Ovary (tissue), 9 donors: ENCODE measurements around the gene HAPSTR1. TPM values are rescaled to one million over a fixed set of nuclear protein-coding genes. Genes with fewer than 3 reads are reported as not detected.
A peak's percentile ranks its signal among the peaks of the same experiment; 100 is the strongest.

Experiments used
- DNase-seq, 5 donors: peaks; one replicate each; pipeline ENCODE4 v3.0.0-alpha.2; 2019 to 2020
- H3K27ac ChIP-seq, 2 donors: fragments of 200-600 bp; one replicate each; pipeline versions ENCODE4 v1.5.1 to v1.8.0; 2019 to 2022
- H3K27me3 ChIP-seq: fragments of 200-600 bp; one replicate; pipeline ENCODE4 v1.8.0; 2022
- H3K36me3 ChIP-seq: fragments of 200-600 bp; sonication (generic); one replicate; pipeline ENCODE4 v1.5.1; 2019
- H3K4me1 ChIP-seq: one replicate; pipeline ENCODE4 v1.8.1; 2013; ENCODE audit warnings: mild to moderate bottlenecking, moderate library complexity; ENCODE audit not compliant: insufficient read depth
- H3K4me3 ChIP-seq: fragments of 200-600 bp; sonication (generic); one replicate; pipeline ENCODE4 v1.5.1; 2017
- H3K9me3 ChIP-seq, 2 donors: fragments of 200-600 bp in 1 of 2; sonication (generic) in 1 of 2; one replicate each; pipeline versions ENCODE4 v1.5.1 to v1.8.1; 2013 to 2019; ENCODE audit warnings: mild to moderate bottlenecking in 1 of 2, moderate library complexity in 1 of 2
- EP300 ChIP-seq: sonication (generic); formaldehyde crosslinking; IDR thresholded peaks from one replicate; pipeline ENCODE4 v1.6.1; 2017; ENCODE audit warnings: antibody characterized with exemption
- POLR2A ChIP-seq: fragments of 450-650 bp; IDR thresholded peaks from one replicate; pipeline ENCODE4 v1.6.1; 2017; ENCODE audit warnings: antibody characterized with exemption, mild to moderate bottlenecking, moderate library complexity
- WGBS, 3 donors: extraction: QIAGEN DNeasy Blood & Tissue Kit in 1 of 3; methylation state at CpG; one replicate each; pipeline versions ENCODE4 v1.1.5 to v1.1.7; 2013 to 2017; 5-methylcytosine and 5-hydroxymethylcytosine counted together
- intact Hi-C, 4 donors: fragments of 100-400 bp; cut with DNase I; formaldehyde crosslinking; loops; one replicate each; pipeline versions ENCODE4 v1.11.0 to v1.15.1; 2022 to 2023
- polyA plus RNA-seq, 2 donors: library from polyadenylated mRNA; stranded (reverse); fragments of 200-250 nt in 1 of 2; fragments of 350-450 nt in 1 of 2; fragmentation: Illumina TruSeq in 1 of 2; extraction: RNeasy Lipid Tissue Mini Kit (QIAGEN cat#74804) in 1 of 2; gene quantifications; one replicate each; pipeline ENCODE4 v1.2.3, GENCODE V29; 2013 to 2014
- total RNA-seq, 7 donors: library from RNA; depleted of rRNA in 2 of 7; stranded (reverse); fragments of >200 nt in 2 of 7; fragmentation: NEBNext Ultra II Directional in 3 of 7; extraction: Animal tissue kit (Norgen Biotek cat#: 25700) in 3 of 7; gene quantifications; one replicate each; pipeline versions ENCODE4 v1.1.0 to v1.2.4, GENCODE V29; 2016 to 2023
- TF ChIP-seq, protein P1 (sequence below), 3 donors: fragments of 450-650 bp in 2 of 3; fragments of 200-600 bp in 1 of 3; IDR thresholded peaks; one replicate each; pipeline versions ENCODE4 v1.5.1 to v1.8.0; 2016 to 2022; ENCODE audit warnings: antibody characterized with exemption in 3 of 3, mild to moderate bottlenecking in 1 of 3
- donor health status: DM: no; HTN: no; CAD: no; lungs with moderate emphysema.
- donor health status: DM: no; HTN: no; CAD: no.
- donor health status: Bipolar disorder and iron deficiency.
- donor health status: DM: yes; HTN: yes; CAD: no.
- donor health status: DM: no; HTN: no; CAD: no.
- donor health status: DM: yes; HTN: yes; CAD: no.

HAPSTR1 gene
- total and polyA plus RNA-seq, 9 donors, result 15.7 to 76.1 (median 48.0) TPM

- no peak for TF ChIP-seq EP300
- TF ChIP-seq POLR2A, result no peak
- TF ChIP-seq, protein P1, sequence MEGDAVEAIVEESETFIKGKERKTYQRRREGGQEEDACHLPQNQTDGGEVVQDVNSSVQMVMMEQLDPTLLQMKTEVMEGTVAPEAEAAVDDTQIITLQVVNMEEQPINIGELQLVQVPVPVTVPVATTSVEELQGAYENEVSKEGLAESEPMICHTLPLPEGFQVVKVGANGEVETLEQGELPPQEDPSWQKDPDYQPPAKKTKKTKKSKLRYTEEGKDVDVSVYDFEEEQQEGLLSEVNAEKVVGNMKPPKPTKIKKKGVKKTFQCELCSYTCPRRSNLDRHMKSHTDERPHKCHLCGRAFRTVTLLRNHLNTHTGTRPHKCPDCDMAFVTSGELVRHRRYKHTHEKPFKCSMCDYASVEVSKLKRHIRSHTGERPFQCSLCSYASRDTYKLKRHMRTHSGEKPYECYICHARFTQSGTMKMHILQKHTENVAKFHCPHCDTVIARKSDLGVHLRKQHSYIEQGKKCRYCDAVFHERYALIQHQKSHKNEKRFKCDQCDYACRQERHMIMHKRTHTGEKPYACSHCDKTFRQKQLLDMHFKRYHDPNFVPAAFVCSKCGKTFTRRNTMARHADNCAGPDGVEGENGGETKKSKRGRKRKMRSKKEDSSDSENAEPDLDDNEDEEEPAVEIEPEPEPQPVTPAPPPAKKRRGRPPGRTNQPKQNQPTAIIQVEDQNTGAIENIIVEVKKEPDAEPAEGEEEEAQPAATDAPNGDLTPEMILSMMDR (IDR thresholded peaks at IDR 0.05), result no peak
- peaks cover 3% of the 10 kb centered on the region for H3K4me1 ChIP-seq
- peak overlapping the region; percentile 60 to 66 for H3K27ac ChIP-seq
- no peak overlapping the region for H3K4me3 ChIP-seq
- no peaks in the 10 kb centered on the region for H3K27me3 ChIP-seq
- intact Hi-C loops, result loop anchor here in 2 of 4 donors (5.0 kb wide), 2 partner anchors 127 to 132 kb away; partner anchors contain the start of gene USP7 (in 1 of the 2)
- no peaks in the 10 kb centered on the region for H3K36me3 ChIP-seq
- whole genome bisulfite sequencing, 3 donors, result 85% methylated on average over 6 of the region's 6 CpGs
- no peaks in the 10 kb centered on the region for H3K9me3 ChIP-seq
- DNase-seq, result no peak
Observed at GRCh38 chr16:9089660-9090059, 1.8 kb upstream of the HAPSTR1 start.

DNA sequence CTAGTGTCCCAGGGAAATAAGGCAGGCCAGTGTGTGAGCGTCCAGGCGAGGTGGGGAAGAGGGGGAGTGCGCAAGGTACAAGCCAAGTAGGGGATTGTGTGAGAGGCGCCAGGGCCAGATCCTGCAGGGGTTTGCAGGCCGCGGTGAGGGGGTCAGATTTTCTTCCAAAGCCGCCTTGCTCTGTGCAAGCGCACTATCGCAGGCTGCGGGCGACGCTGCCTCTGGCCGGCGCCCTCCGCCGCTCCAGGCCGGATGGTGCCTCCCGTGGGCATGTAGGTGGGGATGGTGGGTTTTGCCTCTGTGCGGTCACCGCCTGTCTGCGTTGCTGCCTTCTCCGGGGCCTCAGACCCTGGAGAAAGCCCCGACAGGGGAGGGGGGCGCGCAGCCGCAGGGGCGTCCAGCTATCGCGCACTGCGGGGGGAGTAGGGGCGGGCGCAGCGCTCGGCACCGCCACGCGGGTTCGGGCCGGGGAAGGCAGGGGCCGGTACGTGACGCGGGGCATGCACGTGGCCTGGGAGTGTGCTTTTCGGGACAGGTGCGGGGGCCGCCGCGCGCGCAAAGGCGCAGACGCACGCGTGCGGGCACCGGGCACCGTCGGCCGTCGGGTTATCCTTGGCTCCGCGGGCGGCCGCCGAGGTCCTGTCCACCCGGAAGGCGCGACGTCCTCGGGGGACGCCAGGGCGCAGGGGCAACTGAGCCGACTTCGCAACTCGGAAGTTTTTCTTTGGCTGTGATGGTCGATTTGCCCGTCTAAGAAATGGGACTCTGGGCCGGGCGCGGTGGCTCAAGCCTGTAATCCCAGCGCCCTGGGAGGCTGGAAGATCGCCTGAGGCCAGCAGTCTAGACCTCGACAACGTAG, 1.1 kb upstream of the HAPSTR1 start:
- H3K27me3 ChIP-seq, result no peaks in the 10 kb centered on the region
- H3K36me3 ChIP-seq, result no peaks in the 10 kb centered on the region
- peak overlapping the region; percentile 60 to 66 for H3K27ac ChIP-seq
- no peak for TF ChIP-seq EP300
- TF ChIP-seq POLR2A, result no peak
- TF ChIP-seq, protein P1 (IDR thresholded peaks at IDR 0.05), result no peak
- H3K4me3 ChIP-seq, result peak overlapping the region; percentile 64
- peaks cover 4% of the 10 kb centered on the region for H3K4me1 ChIP-seq
- no peaks in the 10 kb centered on the region for H3K9me3 ChIP-seq
- DNase-seq, result peak; percentile 56 to 77 (median 68)
- WGBS, 3 donors, result 2 to 5% (median 2%) methylated on average over 65 to 85 of the region's 85 CpGs
- intact Hi-C loops, result loop anchor here in 2 of 4 donors (5.0 kb wide), 2 partner anchors 128 to 133 kb away; partner anchors contain the start of gene USP7 (in 1 of the 2)

- Histone ChIP-seq H3K4me3 (peak overlapping the region; percentile 98), H3K36me3 (no peaks in the 10 kb centered on the region), H3K9me3 (no peaks in the 10 kb centered on the region), H3K4me1 (peaks cover 6% of the 10 kb centered on the region), H3K27me3 (no peaks in the 10 kb centered on the region), H3K27ac (peak overlapping the region; percentile 97 to 99)
- intact Hi-C loops, result loop anchor here in 2 of 4 donors (5.0 kb wide), 2 partner anchors 130 to 135 kb away; partner anchors contain the start of gene USP7 (in 1 of the 2)
- TF ChIP-seq, protein P1 (IDR thresholded peaks at IDR 0.05), result no peak
- TF ChIP-seq EP300 (no peak), POLR2A (no peak)
- 0 to 1% (median 0%) methylated on average over 37 to 51 of the region's 51 CpGs for WGBS, 3 donors
- peak in 1 of 5 donors; percentile 67 for DNase-seq
Observed at GRCh38 chr16:9091867-9092281, 430 bp downstream of the HAPSTR1 start.

DNA sequence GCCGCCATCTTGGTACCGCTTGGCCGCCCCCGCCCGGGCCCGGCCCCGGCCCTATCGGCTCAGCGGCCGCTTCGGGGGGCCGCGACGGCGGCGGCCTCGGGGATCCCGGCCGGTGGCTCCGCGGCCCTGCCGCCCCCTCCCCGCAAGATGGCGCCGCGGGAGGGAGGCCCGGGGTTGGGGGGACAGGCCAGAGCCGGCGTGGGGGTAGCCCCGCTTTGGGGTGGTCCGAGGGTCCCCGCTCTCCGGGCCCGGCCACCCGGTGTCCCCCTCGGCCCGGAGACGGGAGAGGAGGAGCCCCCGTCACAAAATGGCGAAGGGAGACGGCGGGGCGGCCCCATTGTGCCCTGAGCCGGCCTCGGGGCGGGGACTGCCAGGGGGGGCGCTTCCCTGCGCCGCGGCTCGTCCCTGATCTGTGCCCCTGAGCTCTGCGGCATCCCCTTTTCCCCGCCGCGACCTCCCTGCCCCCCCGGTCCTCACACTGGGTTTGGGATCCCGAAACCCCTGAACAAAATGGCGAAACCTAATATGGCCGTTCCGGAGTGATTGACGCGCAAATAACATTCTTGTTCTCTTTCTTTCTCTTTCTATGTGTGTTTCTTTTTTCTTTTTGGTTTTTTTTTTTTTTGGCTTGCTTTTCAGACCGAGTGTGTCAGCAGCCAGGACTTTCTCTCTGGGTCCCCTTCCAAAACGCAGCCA, 986 bp downstream of the HAPSTR1 start:
- no peaks in the 10 kb centered on the region for H3K9me3 ChIP-seq
- H3K27ac ChIP-seq, result peak overlapping the region; percentile 97 to 99
- H3K4me1 ChIP-seq, result peaks cover 11% of the 10 kb centered on the region
- peak; percentile 44 to 72 (median 62) for DNase-seq
- no peaks in the 10 kb centered on the region for H3K27me3 ChIP-seq
- H3K36me3 ChIP-seq, result no peaks in the 10 kb centered on the region
- WGBS, 3 donors, result 0 to 1% (median 0%) methylated on average over 54 to 64 of the region's 64 CpGs
- intact Hi-C loops, result loop anchor here in 2 of 4 donors (5.0 kb wide), 2 partner anchors 130 to 135 kb away; partner anchors contain the start of gene USP7 (in 1 of the 2)
- peak overlapping the region; percentile 98 for H3K4me3 ChIP-seq
- no peak for TF ChIP-seq EP300
- TF ChIP-seq, protein P1 (IDR thresholded peaks at IDR 0.05), result no peak
- TF ChIP-seq POLR2A, result no peak
